Heart right ventricle (tissue), 16 donors: Measurements from ENCODE around the gene USF1. TPM values are rescaled to one million over a fixed set of nuclear protein-coding genes. Genes with fewer than 3 reads are reported as not detected.

Source experiments
- ATAC-seq, 8 donors: fragments of 200-7000 bp; cut with Tn5 transposase; one replicate each; pipeline ENCODE4 v1.9.1; 2020; ENCODE audit warnings: mild to moderate bottlenecking in 8 of 8, moderate library complexity in 8 of 8, moderate number of reproducible peaks in 1 of 8
- DNase-seq, 2 donors: peaks; one replicate each; pipeline ENCODE4 v3.0.0-alpha.2; 2020
- H3K27ac ChIP-seq, 10 donors: fragments of 200-600 bp; sonication (generic) in 2 of 10; one replicate each; pipeline versions ENCODE4 v1.5.0 to v1.8.0; 2020 to 2022; ENCODE audit warnings: mild to moderate bottlenecking in 3 of 10
- H3K27me3 ChIP-seq, 7 donors: fragments of 200-600 bp; one replicate each; pipeline ENCODE4 v1.8.0; 2021 to 2022; ENCODE audit warnings: mild to moderate bottlenecking in 2 of 7
- H3K36me3 ChIP-seq, 9 donors: fragments of 200-600 bp; sonication (generic) in 1 of 9; one replicate each; pipeline versions ENCODE4 v1.5.0 to v1.8.0; 2020 to 2022; ENCODE audit warnings: mild to moderate bottlenecking in 2 of 9
- H3K4me1 ChIP-seq, 9 donors: fragments of 200-600 bp; sonication (generic) in 1 of 9; one replicate each; pipeline versions ENCODE4 v1.5.0 to v1.8.0; 2020 to 2022; ENCODE audit warnings: mild to moderate bottlenecking in 4 of 9
- H3K4me3 ChIP-seq, 10 donors: fragments of 200-600 bp; sonication (generic) in 2 of 10; one replicate each; pipeline versions ENCODE4 v1.5.0 to v1.8.0; 2020 to 2022; ENCODE audit warnings: mild to moderate bottlenecking in 7 of 10, moderate library complexity in 2 of 10
- H3K9me3 ChIP-seq, 11 donors: fragments of 200-600 bp in 10 of 11; sonication (generic) in 2 of 11; one replicate each; pipeline versions ENCODE4 v1.5.0 to v1.8.0; 2013 to 2022; ENCODE audit warnings: mild to moderate bottlenecking in 2 of 11, control low read depth in 1 of 11, moderate library complexity in 1 of 11
- CTCF ChIP-seq, 9 donors: fragments of 200-600 bp; sonication (generic) in 2 of 9; IDR thresholded peaks; one replicate each; pipeline versions ENCODE4 v1.5.0 to v1.8.0; 2021 to 2022; ENCODE audit warnings: antibody characterized with exemption in 9 of 9, mild to moderate bottlenecking in 5 of 9, moderate library complexity in 1 of 9
- WGBS, 2 donors: extraction: QIAGEN DNeasy Blood & Tissue Kit; methylation state at CpG; one replicate each; pipeline ENCODE4 v1.1.7; 2013; ENCODE audit warnings: inconsistent platforms in 1 of 2; 5-methylcytosine and 5-hydroxymethylcytosine counted together
- intact Hi-C, 10 donors: fragments of 100-400 bp; cut with DNase I; formaldehyde crosslinking; loops; one replicate each; pipeline versions ENCODE4 v1.11.1 to v1.14.2; 2022
- polyA plus RNA-seq, 2 donors: library from polyadenylated mRNA; stranded (reverse); fragments of 200-250 nt; gene quantifications; one replicate each; pipeline ENCODE4 v1.2.3, GENCODE V29; 2013
- total RNA-seq, 10 donors: library from RNA; stranded (reverse); fragmentation: NEBNext Ultra II Directional in 3 of 10; extraction: Animal tissue kit (Norgen Biotek cat#: 25700) in 3 of 10; gene quantifications; one replicate each; pipeline versions ENCODE4 v1.2.1 to v1.2.4, GENCODE V29; 2021 to 2023
- donor health status: Arrhythmogenic right ventricular cardiomyopathy.
- donor health status: ischemic (EF 13 %, LVEDD 7.1; RV severe dilation, severe dysfunction).
- donor health status: healthy with polysubstance abuse.
- donor health status: DM: no; HTN: yes; CAD: no.
- donor health status: DM: no; HTN: no; CAD: no.
- donor health status: ischemic (EF 25% LVEDD 6.9; RV normal size, moderate dysfunction).
- donor health status: ischemic (EF 25% LVEDD 5.7; RV mildly dilated, moderate dysfunction).
- donor health status: healthy.
- donor health status: DM: yes; HTN: yes; CAD: no.
- donor health status: Ischemic cardiomyopathy.
- donor health status: ischemic (EF 35%, LVEDD 5.7; RV mildly dilated, moderate dysfunction).
- donor health status: nonischemic (EF 11% LVEDD 7.7; RV severe dilation, severe dysfunction).
- donor health status: DM: yes; HTN: yes; CAD: no.
- donor health status: PGD.
- donor health status: ischemic (EF 29% LVEDD 5.4; RV normal size, mild dysfunction).
- donor health status: nonischemic (EF 23%, LVEDD 6.1; RV moderate dilation, normal function).

USF1 gene
- total and polyA plus RNA-seq, 12 donors, result 23.7 to 55.1 (median 29.9) TPM

DNA sequence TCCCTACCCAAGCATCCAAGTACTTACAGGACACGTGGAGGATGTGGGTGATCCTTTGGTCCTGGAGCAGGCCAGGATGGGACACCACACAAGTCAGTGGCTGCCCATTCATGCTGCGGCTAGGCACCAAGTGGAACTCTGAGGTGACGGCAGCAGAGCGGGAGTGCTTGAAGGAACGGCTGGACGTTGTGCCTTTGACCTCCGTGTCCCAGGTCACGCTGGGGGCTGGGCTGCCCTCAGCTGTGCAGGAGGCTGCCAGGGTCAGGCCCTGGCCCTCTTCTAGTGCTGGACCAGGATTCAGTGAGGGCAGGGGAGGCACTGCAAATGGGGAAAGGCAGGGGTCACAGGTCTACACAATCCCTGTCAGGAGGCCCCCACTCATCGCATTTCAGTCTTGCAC, 31.6 kb upstream of the USF1 start:
- peaks cover 0 to 18% (median 9%) of the 10 kb centered on the region in 7 donors for H3K27me3 ChIP-seq
- 77 to 82% methylated on average over 9 of the region's 9 CpGs for WGBS, 2 donors
- DNase-seq, result no peak

DNA sequence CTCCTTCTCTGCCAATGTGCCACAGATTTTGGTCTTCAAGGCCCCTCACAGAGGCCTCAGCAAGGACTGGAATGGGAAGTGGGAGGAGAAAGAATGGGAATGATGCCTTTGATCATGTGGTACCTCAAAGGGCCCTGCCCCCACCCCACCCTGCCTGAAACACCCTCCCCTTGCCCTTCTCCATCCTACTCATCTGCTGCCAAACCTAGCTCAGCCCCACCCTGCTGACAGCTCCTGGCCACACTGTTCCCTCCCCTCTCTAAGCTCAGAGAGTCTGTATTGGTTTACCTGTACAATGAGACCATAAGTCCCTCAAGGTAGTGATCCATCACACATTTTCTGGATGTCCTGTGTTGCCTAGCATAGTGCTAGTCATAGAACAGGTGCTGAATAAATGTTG, 30.6 kb upstream of the USF1 start:
- no peak overlapping the region for H3K4me3 ChIP-seq
- intact Hi-C loops, result no loop called here
- H3K36me3 ChIP-seq, result no peaks in the 10 kb centered on the region
- no peaks in the 10 kb centered on the region for H3K9me3 ChIP-seq
- peaks cover 0 to 6% (median 0%) of the 10 kb centered on the region in 9 donors for H3K4me1 ChIP-seq
- H3K27ac ChIP-seq, result no peak overlapping the region
- ATAC-seq (no peak), DNase-seq (no peak)
- TF ChIP-seq CTCF (IDR thresholded peaks at IDR 0.05), result no peak
- peaks cover 0 to 18% (median 9%) of the 10 kb centered on the region in 7 donors for H3K27me3 ChIP-seq

More for the DNA sequence above, 31.6 kb upstream of the USF1 start:
- ATAC-seq, result no peak
- Histone ChIP-seq H3K4me3 (no peak overlapping the region), H3K9me3 (no peaks in the 10 kb centered on the region), H3K36me3 (no peaks in the 10 kb centered on the region), H3K4me1 (peaks cover 0 to 2% (median 0%) of the 10 kb centered on the region in 9 donors), H3K27ac (no peak overlapping the region)
- intact Hi-C loops, result no loop called here
- TF ChIP-seq CTCF (IDR thresholded peaks at IDR 0.05), result no peak

DNA sequence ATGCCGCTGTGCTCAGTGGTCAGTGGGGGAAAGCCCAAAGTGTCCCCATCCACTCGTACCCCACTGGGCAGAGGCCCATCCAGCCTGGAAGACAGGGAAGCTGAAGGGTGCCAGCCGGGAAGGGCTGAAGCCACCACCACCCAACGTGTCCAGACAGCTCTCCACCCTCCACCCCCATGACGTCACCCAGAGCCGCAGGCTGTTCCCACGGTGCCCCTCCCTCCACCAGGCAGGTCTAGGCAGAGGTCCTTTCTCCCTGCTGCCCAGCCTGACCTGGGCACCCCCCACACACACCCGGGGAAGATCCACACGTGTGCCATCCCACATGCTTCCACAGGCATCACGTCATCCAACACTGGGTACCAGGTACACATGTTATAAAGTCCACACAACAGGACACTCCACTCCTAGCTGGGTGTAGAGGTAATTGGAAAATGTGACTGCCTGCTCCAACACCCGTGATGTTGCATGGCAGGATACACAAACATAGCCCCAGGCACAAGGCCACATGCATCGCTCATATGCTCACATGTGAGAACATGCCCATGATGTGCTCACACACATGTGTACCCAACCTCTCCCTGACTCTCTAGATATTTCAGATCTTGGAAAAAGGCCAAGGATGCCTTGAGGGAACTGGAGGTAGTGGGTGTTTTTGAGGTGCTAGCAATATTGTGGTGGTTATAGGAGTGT, 29.0 kb upstream of the USF1 start:
- WGBS, 2 donors, result 81 to 82% methylated on average over 12 of the region's 12 CpGs

DNA sequence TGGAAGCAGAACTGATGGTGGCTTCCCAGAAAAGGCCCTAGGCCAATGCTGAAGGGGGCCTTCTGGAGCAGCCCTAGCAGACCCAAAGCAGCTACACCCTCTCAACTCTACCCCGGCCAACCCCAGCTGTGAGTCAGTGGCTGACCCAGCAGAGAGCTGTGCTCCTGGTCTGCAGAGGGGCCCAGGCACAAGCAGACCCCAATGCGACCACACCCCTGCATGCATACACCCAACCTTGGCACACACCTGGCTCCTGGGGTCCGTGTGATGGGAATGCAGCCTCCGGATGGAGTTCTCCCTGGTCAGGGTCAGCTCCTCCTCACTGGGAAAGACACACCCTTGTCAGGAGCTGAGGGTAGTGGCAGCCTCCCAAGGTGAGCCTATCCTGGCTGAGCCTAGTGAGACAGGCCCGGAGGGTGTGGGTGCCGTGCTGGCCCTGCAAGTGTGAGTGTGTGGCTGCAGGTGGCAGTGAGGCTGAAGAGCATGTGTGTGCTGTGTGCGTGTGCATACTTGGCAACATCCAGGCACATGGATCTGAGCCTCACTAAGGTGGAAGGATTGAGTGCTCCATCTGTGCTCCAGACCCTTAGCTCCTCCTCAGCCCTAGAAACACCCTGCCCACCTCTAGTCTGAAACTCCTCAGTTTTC, 27.8 kb upstream of the USF1 start:
- no peaks in the 10 kb centered on the region for H3K36me3 ChIP-seq
- no peak for TF ChIP-seq CTCF (IDR thresholded peaks at IDR 0.05)
- WGBS, 2 donors, result 77% methylated on average over 7 of the region's 7 CpGs
- ATAC-seq (no peak), DNase-seq (no peak)
- H3K27me3 ChIP-seq, result peaks cover 0 to 3% (median 0%) of the 10 kb centered on the region in 7 donors
- peaks cover 0 to 15% (median 0%) of the 10 kb centered on the region in 9 donors for H3K4me1 ChIP-seq
- H3K27ac ChIP-seq, result no peak overlapping the region
- H3K9me3 ChIP-seq, result no peaks in the 10 kb centered on the region
- intact Hi-C loops, result no loop called here
- H3K4me3 ChIP-seq, result no peak overlapping the region

More for the DNA sequence above, 29.0 kb upstream of the USF1 start:
- no peaks in the 10 kb centered on the region for H3K36me3 ChIP-seq
- peaks cover 0 to 15% (median 0%) of the 10 kb centered on the region in 9 donors for H3K4me1 ChIP-seq
- H3K27me3 ChIP-seq, result peaks cover 0 to 12% (median 8%) of the 10 kb centered on the region in 7 donors
- ATAC-seq (no peak), DNase-seq (no peak)
- H3K4me3 ChIP-seq, result no peak overlapping the region
- TF ChIP-seq CTCF (IDR thresholded peaks at IDR 0.05), result no peak
- intact Hi-C loops, result no loop called here
- H3K27ac ChIP-seq, result no peak overlapping the region
- no peaks in the 10 kb centered on the region for H3K9me3 ChIP-seq
